RWPE2 (cell line): ENCODE measurements around the gene ARSG.

ENCODE experiments used
- ATAC-seq: fragments of 200-7000 bp; cut with Tn5 transposase; 3 replicates; pipeline ENCODE4 v1.9.1; 2021; ENCODE audit warnings: low read depth
- DNase-seq: peaks from one replicate; pipeline ENCODE4 v3.0.0-alpha.2; 2020; ENCODE audit warnings: low spot score
- H3K27ac ChIP-seq: fragments of 450-650 bp; 2 replicates; pipeline ENCODE4 v1.5.1; 2017; ENCODE audit warnings: mild to moderate bottlenecking; ENCODE audit not compliant: poor library complexity, severe bottlenecking
- H3K27me3 ChIP-seq: fragments of 250-450 bp; sonication (Bioruptor Pico); 2 replicates; pipeline ENCODE4 v1.5.1; 2021; ENCODE audit warnings: mild to moderate bottlenecking, moderate library complexity; ENCODE audit not compliant: insufficient read depth, poor library complexity, severe bottlenecking
- H3K36me3 ChIP-seq: fragments of 250-450 bp; sonication (Bioruptor Pico); 2 replicates; pipeline ENCODE4 v1.5.1; 2020; ENCODE audit warnings: low read depth, mild to moderate bottlenecking, moderate library complexity
- H3K4me1 ChIP-seq: fragments of 250-450 bp; sonication (Bioruptor Pico); 2 replicates; pipeline ENCODE4 v1.5.1; 2021; ENCODE audit warnings: mild to moderate bottlenecking, moderate library complexity; ENCODE audit not compliant: insufficient read depth, poor library complexity, severe bottlenecking
- H3K4me3 ChIP-seq: fragments of 250-450 bp; sonication (Bioruptor Pico); 2 replicates; pipeline ENCODE4 v1.5.1; 2021; ENCODE audit warnings: mild to moderate bottlenecking, moderate library complexity; ENCODE audit not compliant: severe bottlenecking
- H3K9me3 ChIP-seq: fragments of 250-450 bp; sonication (Bioruptor Pico); 2 replicates; pipeline ENCODE4 v1.5.1; 2021; ENCODE audit warnings: mild to moderate bottlenecking, moderate library complexity; ENCODE audit not compliant: severe bottlenecking
- CTCF ChIP-seq: fragments of 450-650 bp; IDR thresholded peaks from one replicate; pipeline ENCODE4 v1.5.1; 2017; ENCODE audit warnings: mild to moderate bottlenecking, moderate library complexity; ENCODE audit not compliant: poor library complexity, severe bottlenecking

The ARSG gene

DNA sequence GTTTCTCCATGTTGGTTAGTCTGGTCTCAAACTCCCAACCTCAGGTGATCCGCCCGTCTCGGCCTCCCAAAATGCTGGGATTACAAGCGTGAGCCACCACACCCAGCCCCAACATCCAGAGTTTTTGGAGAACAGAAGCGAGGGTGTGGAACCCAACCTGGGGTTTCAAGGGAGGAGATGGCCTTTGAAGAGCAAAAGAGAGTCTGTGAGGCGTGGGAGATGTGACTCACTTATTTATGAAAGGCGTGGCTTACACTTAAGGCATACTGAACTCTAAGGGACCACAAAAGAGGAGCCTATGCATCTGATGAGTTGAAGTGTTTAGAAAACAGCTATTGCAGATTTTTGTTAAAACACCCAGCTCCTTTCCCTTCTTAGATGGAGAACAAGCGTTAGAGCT, 18.9 kb downstream of the ARSG start:
- H3K36me3 ChIP-seq, result no peaks in the 10 kb centered on the region
- H3K27me3 ChIP-seq, result no peaks in the 10 kb centered on the region
- H3K4me3 ChIP-seq, result no peak overlapping the region
- H3K27ac ChIP-seq, result no peak overlapping the region
- DNase-seq (no peak), ATAC-seq (peak; percentile 50; the same call in 2 of the 3 replicates)
- TF ChIP-seq CTCF, result no peak
- H3K9me3 ChIP-seq, result no peaks in the 10 kb centered on the region
- H3K4me1 ChIP-seq, result peaks cover 5% of the 10 kb centered on the region

- DNase-seq (no peak), ATAC-seq (no peak)
- H3K27ac ChIP-seq, result no peak overlapping the region
- no peaks in the 10 kb centered on the region for H3K36me3 ChIP-seq
- H3K4me1 ChIP-seq, result peaks cover 5% of the 10 kb centered on the region
- TF ChIP-seq CTCF, result no peak
- no peak overlapping the region for H3K4me3 ChIP-seq
- no peaks in the 10 kb centered on the region for H3K27me3 ChIP-seq
- no peaks in the 10 kb centered on the region for H3K9me3 ChIP-seq
These were observed 23.7 kb downstream of the ARSG start for GRCh38 chr17:68314916-68315535.

GRCh38 chr17:68315930-68316329, 24.6 kb downstream of the ARSG start:
- peaks cover 5% of the 10 kb centered on the region for H3K4me1 ChIP-seq
- TF ChIP-seq CTCF, result no peak
- DNase-seq, result no peak
- no peak overlapping the region for H3K27ac ChIP-seq
- no peaks in the 10 kb centered on the region for H3K27me3 ChIP-seq
- no peaks in the 10 kb centered on the region for H3K9me3 ChIP-seq
- no peak overlapping the region for H3K4me3 ChIP-seq
- H3K36me3 ChIP-seq, result no peaks in the 10 kb centered on the region
- no peak for ATAC-seq

- H3K9me3 ChIP-seq, result no peaks in the 10 kb centered on the region
- no peak overlapping the region for H3K4me3 ChIP-seq
- peaks cover 2% of the 10 kb centered on the region for H3K27me3 ChIP-seq
- H3K27ac ChIP-seq, result no peak overlapping the region
- TF ChIP-seq CTCF, result no peak
- H3K36me3 ChIP-seq, result no peaks in the 10 kb centered on the region
- DNase-seq (no peak), ATAC-seq (no peak)
- peaks cover 5% of the 10 kb centered on the region for H3K4me1 ChIP-seq
These were observed 26.2 kb downstream of the ARSG start for GRCh38 chr17:68317458-68317857.

GRCh38 chr17:68318103-68318991, 27.1 kb downstream of the ARSG start:
- no peaks in the 10 kb centered on the region for H3K4me1 ChIP-seq
- H3K27me3 ChIP-seq, result peaks cover 2% of the 10 kb centered on the region
- H3K36me3 ChIP-seq, result no peaks in the 10 kb centered on the region
- no peaks in the 10 kb centered on the region for H3K9me3 ChIP-seq
- no peak for DNase-seq
- H3K4me3 ChIP-seq, result no peak overlapping the region
- peak; percentile 46; the same call in 1 of the 3 replicates for ATAC-seq
- no peak overlapping the region for H3K27ac ChIP-seq
- no peak for TF ChIP-seq CTCF
